HG02981 (cell line): ENCODE measurements around the gene TBC1D20.

Experiments
- ATAC-seq: cut with Tn5 transposase; IDR thresholded peaks from one replicate; pipeline ENCODE4 v1.9.1; 2021; ENCODE audit warnings: mild to moderate bottlenecking, moderate library complexity; ENCODE audit not compliant: unreplicated experiment

Gene TBC1D20

GRCh38 chr20:420721-421574 lies 41.4 kb downstream of the TBC1D20 start:
- no peak for ATAC-seq

GRCh38 chr20:420166-420620 lies 42.1 kb downstream of the TBC1D20 start:
- ATAC-seq: no peak

GRCh38 chr20:419556-420165 lies 42.7 kb downstream of the TBC1D20 start:
- ATAC-seq: no peak

- no peak for ATAC-seq
These were observed 43.4 kb downstream of the TBC1D20 start for GRCh38 chr20:418858-419365.

- ATAC-seq: no peak
These were observed 44.5 kb downstream of the TBC1D20 start for GRCh38 chr20:417801-418342.

- ATAC-seq: no peak
These were observed 45.2 kb downstream of the TBC1D20 start for GRCh38 chr20:416950-417800.

GRCh38 chr20:415820-416322 lies 46.5 kb downstream of the TBC1D20 start:
- no peak for ATAC-seq

- no peak for ATAC-seq
These were observed 48.2 kb downstream of the TBC1D20 start for GRCh38 chr20:414161-414560.

- no peak for ATAC-seq
These were observed 50.3 kb downstream of the TBC1D20 start for GRCh38 chr20:412081-412480.

- ATAC-seq: no peak
These were observed 52.4 kb downstream of the TBC1D20 start for GRCh38 chr20:409697-410559.

- peak; percentile 3 for ATAC-seq
These were observed 53.3 kb downstream of the TBC1D20 start for GRCh38 chr20:408843-409696.

GRCh38 chr20:407953-408842 lies 54.1 kb downstream of the TBC1D20 start, which contains the start of gene RBCK1:
Gene RBCK1 (plus strand): TSS chr20:408299. CDS start chr20:408758, 459 bp downstream.
- peak; percentile 65 for ATAC-seq

- peak; percentile 64 for ATAC-seq
These were observed 55.0 kb downstream of the TBC1D20 start for GRCh38 chr20:407133-407952.

- no peak for ATAC-seq
These were observed 55.9 kb downstream of the TBC1D20 start for GRCh38 chr20:406200-407132.

GRCh38 chr20:404088-404487 lies 58.2 kb downstream of the TBC1D20 start:
- no peak for ATAC-seq

GRCh38 chr20:403582-403957 lies 58.8 kb downstream of the TBC1D20 start:
- no peak for ATAC-seq
